ENCODE results near the gene RAPGEF2.
"Not testable (repeated sequence)": the region's sequence is repeated elsewhere in the genome, so short reads cannot be mapped to it uniquely, and the experiment has no call there.

RAPGEF2 gene

GRCh38 chr4:159250751-159251325 is 148.0 kb downstream of the RAPGEF2 start:
- TF ChIP-seq CTCF (IDR thresholded peaks at IDR 0.05; ENCODE audit: low read depth, low read length): no peak
- H3K27me3 ChIP-seq (ENCODE audit: insufficient read depth, low read depth, severe bottlenecking): no peaks in the 10 kb centered on the region
- no peaks in the 10 kb centered on the region; the same call in 1 of the 2 replicates for H3K36me3 ChIP-seq
- no peak for DNase-seq
- H3K4me3 ChIP-seq (ENCODE audit: low read depth, low read length): no peak overlapping the region
- H3K9me3 ChIP-seq (ENCODE audit: severe bottlenecking): peaks cover 3% of the 10 kb centered on the region
- H3K27ac ChIP-seq: no peak overlapping the region

GRCh38 chr4:159251580-159251979 is 148.7 kb downstream of the RAPGEF2 start:
- not testable (repeated sequence) for H3K4me3 ChIP-seq (ENCODE audit: low read depth, low read length); H3K27ac ChIP-seq; DNase-seq; H3K27me3 ChIP-seq (ENCODE audit: insufficient read depth, low read depth, severe bottlenecking); H3K36me3 ChIP-seq; H3K9me3 ChIP-seq (ENCODE audit: severe bottlenecking)

GRCh38 chr4:159252491-159252890 is 149.6 kb downstream of the RAPGEF2 start:
- DNase-seq: no peak
- peaks cover 3% of the 10 kb centered on the region for H3K9me3 ChIP-seq (ENCODE audit: severe bottlenecking)
- no peak overlapping the region for H3K4me3 ChIP-seq (ENCODE audit: low read depth, low read length)
- H3K27me3 ChIP-seq (ENCODE audit: insufficient read depth, low read depth, severe bottlenecking): no peaks in the 10 kb centered on the region
- H3K27ac ChIP-seq: no peak overlapping the region
- TF ChIP-seq CTCF (IDR thresholded peaks at IDR 0.05; ENCODE audit: low read depth, low read length): no peak
- peaks cover 3% of the 10 kb centered on the region; the same call in 1 of the 2 replicates for H3K36me3 ChIP-seq

- TF ChIP-seq CTCF (IDR thresholded peaks at IDR 0.05; ENCODE audit: low read depth, low read length): no peak
- Histone ChIP-seq H3K27ac (no peak overlapping the region), H3K9me3 (ENCODE audit: severe bottlenecking) (peaks cover 3% of the 10 kb centered on the region), H3K4me3 (ENCODE audit: low read depth, low read length) (no peak overlapping the region), H3K27me3 (ENCODE audit: insufficient read depth, low read depth, severe bottlenecking) (no peaks in the 10 kb centered on the region), H3K36me3 (peaks cover 3% of the 10 kb centered on the region; the same call in 1 of the 2 replicates)
- no peak for DNase-seq
Observed at GRCh38 chr4:159256037-159256436, 153.2 kb downstream of the RAPGEF2 start.

- Histone ChIP-seq H3K4me3 (ENCODE audit: low read depth, low read length) (no peak overlapping the region), H3K36me3 (0 out of 2 replicates have a peak, but pooled peaks cover 3% of the 10 kb centered on the region), H3K9me3 (ENCODE audit: severe bottlenecking) (no peaks in the 10 kb centered on the region), H3K27ac (no peak overlapping the region), H3K27me3 (ENCODE audit: insufficient read depth, low read depth, severe bottlenecking) (no peaks in the 10 kb centered on the region)
- no peak for DNase-seq
- no peak for TF ChIP-seq CTCF (IDR thresholded peaks at IDR 0.05; ENCODE audit: low read depth, low read length)
Observed at GRCh38 chr4:159258889-159259560, 156.1 kb downstream of the RAPGEF2 start.

- no peak for TF ChIP-seq CTCF (IDR thresholded peaks at IDR 0.05; ENCODE audit: low read depth, low read length)
- no peaks in the 10 kb centered on the region for H3K9me3 ChIP-seq (ENCODE audit: severe bottlenecking)
- H3K4me3 ChIP-seq (ENCODE audit: low read depth, low read length): no peak overlapping the region
- H3K36me3 ChIP-seq: no peaks in the 10 kb centered on the region
- no peak for DNase-seq
- H3K27me3 ChIP-seq (ENCODE audit: insufficient read depth, low read depth, severe bottlenecking): no peaks in the 10 kb centered on the region
- H3K27ac ChIP-seq: no peak overlapping the region
Observed at GRCh38 chr4:159264057-159264456, 161.2 kb downstream of the RAPGEF2 start.

All from WERI-Rb-1 (cell line).